GM23338 (cell line): Measurements from ENCODE around the gene TET2.

Experiments used
- EZH2phosphoT487 ChIP-seq: fragments of 200-600 bp; sonication (generic); IDR thresholded peaks from one replicate; pipeline ENCODE4 v1.8.1; 2018; ENCODE audit warnings: antibody characterized with exemption; ENCODE audit not compliant: unreplicated experiment
- TF ChIP-seq, protein P1 (sequence below), 2 experiments: fragments of 200-600 bp in 1 of 2; sonication (generic) in 1 of 2; conservative IDR thresholded peaks; 2 replicates each; pipeline versions ENCODE4 v1.5.1 to v1.6.1; 2016 to 2017; ENCODE audit warnings: antibody characterized with exemption in 2 of 2, low read depth in 2 of 2, mild to moderate bottlenecking in 2 of 2, moderate library complexity in 1 of 2

- TF ChIP-seq, protein P1, sequence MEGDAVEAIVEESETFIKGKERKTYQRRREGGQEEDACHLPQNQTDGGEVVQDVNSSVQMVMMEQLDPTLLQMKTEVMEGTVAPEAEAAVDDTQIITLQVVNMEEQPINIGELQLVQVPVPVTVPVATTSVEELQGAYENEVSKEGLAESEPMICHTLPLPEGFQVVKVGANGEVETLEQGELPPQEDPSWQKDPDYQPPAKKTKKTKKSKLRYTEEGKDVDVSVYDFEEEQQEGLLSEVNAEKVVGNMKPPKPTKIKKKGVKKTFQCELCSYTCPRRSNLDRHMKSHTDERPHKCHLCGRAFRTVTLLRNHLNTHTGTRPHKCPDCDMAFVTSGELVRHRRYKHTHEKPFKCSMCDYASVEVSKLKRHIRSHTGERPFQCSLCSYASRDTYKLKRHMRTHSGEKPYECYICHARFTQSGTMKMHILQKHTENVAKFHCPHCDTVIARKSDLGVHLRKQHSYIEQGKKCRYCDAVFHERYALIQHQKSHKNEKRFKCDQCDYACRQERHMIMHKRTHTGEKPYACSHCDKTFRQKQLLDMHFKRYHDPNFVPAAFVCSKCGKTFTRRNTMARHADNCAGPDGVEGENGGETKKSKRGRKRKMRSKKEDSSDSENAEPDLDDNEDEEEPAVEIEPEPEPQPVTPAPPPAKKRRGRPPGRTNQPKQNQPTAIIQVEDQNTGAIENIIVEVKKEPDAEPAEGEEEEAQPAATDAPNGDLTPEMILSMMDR (conservative IDR thresholded peaks at IDR 0.05; ENCODE audit: low read depth in 2 of 2): peak; percentile 16 to 22; a peak in 1 of 4 replicates
- no peak for TF ChIP-seq EZH2phosphoT487
These were observed 111.3 kb downstream of the TET2 start for GRCh38 chr4:105257817-105258495.
